ENCODE results near the gene PCDHGC5.

The PCDHGC5 gene

GRCh38 chr5:141488591-141489561 lies at the start of gene PCDHGC5:
TSS of gene PCDHGC5 (plus strand) at chr5:141489081. CDS start at chr5:141489241, 160 bp downstream.
- TF ChIP-seq CTCF (IDR thresholded peaks at IDR 0.05): no peak
- no peak for TF ChIP-seq ZFX (IDR thresholded peaks at IDR 0.05; ENCODE audit: borderline replicate concordance)
- H3K27ac ChIP-seq: no peak within 1 kb of the TSS

- TF ChIP-seq CTCF (IDR thresholded peaks at IDR 0.05): no peak
- TF ChIP-seq ZFX (IDR thresholded peaks at IDR 0.05; ENCODE audit: borderline replicate concordance): no peak
- H3K27ac ChIP-seq: no peak overlapping the region
Measured at GRCh38 chr5:141439411-141440141, 49.3 kb upstream of the PCDHGC5 start.

- H3K27ac ChIP-seq: no peak overlapping the region
- no peak for TF ChIP-seq CTCF (IDR thresholded peaks at IDR 0.05)
- TF ChIP-seq ZFX (IDR thresholded peaks at IDR 0.05; ENCODE audit: borderline replicate concordance): no peak
Measured at GRCh38 chr5:141440341-141440740, 48.5 kb upstream of the PCDHGC5 start.

- no peak overlapping the region for H3K27ac ChIP-seq
- TF ChIP-seq CTCF (IDR thresholded peaks at IDR 0.05): no peak
Measured at GRCh38 chr5:141441571-141442170, 47.2 kb upstream of the PCDHGC5 start.

- H3K27ac ChIP-seq: no peak overlapping the region
- TF ChIP-seq ZFX (IDR thresholded peaks at IDR 0.05; ENCODE audit: borderline replicate concordance): no peak
- TF ChIP-seq CTCF (IDR thresholded peaks at IDR 0.05): no peak
Measured at GRCh38 chr5:141465351-141465750, 23.5 kb upstream of the PCDHGC5 start.

GRCh38 chr5:141475625-141476131 lies 13.2 kb upstream of the PCDHGC5 start, which contains the start of gene PCDHGC3:
TSS of gene PCDHGC3 (plus strand) at chr5:141475966. CDS start at chr5:141476117, 151 bp downstream.
- peak within 1 kb of the TSS; percentile 68 for H3K27ac ChIP-seq
- peak; percentile 36 for TF ChIP-seq CTCF (IDR thresholded peaks at IDR 0.05)
- TF ChIP-seq ZFX (IDR thresholded peaks at IDR 0.05; ENCODE audit: borderline replicate concordance): no peak

Measured in 22Rv1 (cell line).